Uterus (tissue), 2 donors: ENCODE measurements around the gene RAI14.

Source experiments
- POLR2A ChIP-seq, 2 donors: fragments of 450-650 bp; IDR thresholded peaks; one replicate each; pipeline ENCODE4 v1.6.1; 2016; ENCODE audit warnings: antibody characterized with exemption in 2 of 2, mild to moderate bottlenecking in 1 of 2, moderate library complexity in 1 of 2
- TF ChIP-seq, protein P1 (sequence below), 4 experiments: fragments of 200-600 bp in 2 of 4; fragments of 450-650 bp in 2 of 4; sonication (generic) in 2 of 4; IDR thresholded peaks; one replicate each; pipeline ENCODE4 v1.5.1; 2016 to 2019; ENCODE audit warnings: antibody characterized with exemption in 4 of 4, mild to moderate bottlenecking in 2 of 4, moderate library complexity in 1 of 4

DNA sequence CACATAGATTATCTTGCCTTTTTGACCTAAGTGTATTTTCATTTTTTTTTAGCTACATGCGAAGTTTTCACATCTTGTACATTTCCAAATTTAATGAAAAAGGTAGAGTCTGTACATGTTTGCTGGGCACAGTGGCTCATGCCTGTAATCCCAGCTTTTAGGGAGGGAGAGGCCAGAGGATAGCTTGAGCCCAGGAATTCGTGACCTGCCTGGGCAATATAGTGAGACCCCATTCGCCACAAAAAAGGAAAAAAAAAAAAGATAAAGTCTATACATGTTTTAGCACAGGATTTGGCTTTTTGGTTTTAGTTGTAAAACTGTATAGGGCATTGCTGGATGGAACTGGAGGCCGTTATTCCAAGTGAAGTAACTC is 28.8 kb downstream of the RAI14 start:
- TF ChIP-seq POLR2A (IDR thresholded peaks at IDR 0.05), result no peak
- TF ChIP-seq, protein P1, sequence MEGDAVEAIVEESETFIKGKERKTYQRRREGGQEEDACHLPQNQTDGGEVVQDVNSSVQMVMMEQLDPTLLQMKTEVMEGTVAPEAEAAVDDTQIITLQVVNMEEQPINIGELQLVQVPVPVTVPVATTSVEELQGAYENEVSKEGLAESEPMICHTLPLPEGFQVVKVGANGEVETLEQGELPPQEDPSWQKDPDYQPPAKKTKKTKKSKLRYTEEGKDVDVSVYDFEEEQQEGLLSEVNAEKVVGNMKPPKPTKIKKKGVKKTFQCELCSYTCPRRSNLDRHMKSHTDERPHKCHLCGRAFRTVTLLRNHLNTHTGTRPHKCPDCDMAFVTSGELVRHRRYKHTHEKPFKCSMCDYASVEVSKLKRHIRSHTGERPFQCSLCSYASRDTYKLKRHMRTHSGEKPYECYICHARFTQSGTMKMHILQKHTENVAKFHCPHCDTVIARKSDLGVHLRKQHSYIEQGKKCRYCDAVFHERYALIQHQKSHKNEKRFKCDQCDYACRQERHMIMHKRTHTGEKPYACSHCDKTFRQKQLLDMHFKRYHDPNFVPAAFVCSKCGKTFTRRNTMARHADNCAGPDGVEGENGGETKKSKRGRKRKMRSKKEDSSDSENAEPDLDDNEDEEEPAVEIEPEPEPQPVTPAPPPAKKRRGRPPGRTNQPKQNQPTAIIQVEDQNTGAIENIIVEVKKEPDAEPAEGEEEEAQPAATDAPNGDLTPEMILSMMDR (IDR thresholded peaks at IDR 0.05), result no peak
